Uterus (tissue), 4 donors: Measurements from ENCODE around the gene ATP8A2. TPM values are rescaled to one million over a fixed set of nuclear protein-coding genes. Genes with fewer than 3 reads are reported as not detected.

ENCODE experiments used
- DNase-seq, 2 donors: peaks; one replicate each; pipeline ENCODE4 v3.0.0-alpha.2; 2019 to 2020
- H3K27ac ChIP-seq, 2 donors: fragments of 200-600 bp; sonication (generic); 1 replicate in 1 of 2; 2 replicates in 1 of 2; pipeline ENCODE4 v1.5.1; 2016 to 2018
- H3K27me3 ChIP-seq, 2 donors: fragments of 200-600 bp; sonication (generic); one replicate each; pipeline ENCODE4 v1.5.1; 2018 to 2019; ENCODE audit warnings: control low read depth in 1 of 2
- H3K36me3 ChIP-seq, 2 donors: fragments of 200-600 bp; sonication (generic); one replicate each; pipeline ENCODE4 v1.5.1; 2019; ENCODE audit warnings: control low read depth in 1 of 2
- H3K4me1 ChIP-seq, 2 donors: fragments of 200-600 bp; sonication (generic); one replicate each; pipeline ENCODE4 v1.5.1; 2018 to 2019; ENCODE audit warnings: control low read depth in 1 of 2
- H3K4me3 ChIP-seq, 2 donors: fragments of 200-600 bp; sonication (generic); 1 replicate in 1 of 2; 2 replicates in 1 of 2; pipeline ENCODE4 v1.5.1; 2018 to 2019; ENCODE audit warnings: mild to moderate bottlenecking in 1 of 2
- H3K9me3 ChIP-seq, 2 donors: fragments of 200-600 bp; sonication (generic); one replicate each; pipeline ENCODE4 v1.5.1; 2019; ENCODE audit warnings: control low read depth in 1 of 2
- POLR2A ChIP-seq, 2 donors: fragments of 450-650 bp; IDR thresholded peaks; one replicate each; pipeline ENCODE4 v1.6.1; 2016; ENCODE audit warnings: antibody characterized with exemption in 2 of 2, mild to moderate bottlenecking in 1 of 2, moderate library complexity in 1 of 2
- intact Hi-C: fragments of 100-400 bp; cut with DNase I; formaldehyde crosslinking; loops from one replicate; pipeline ENCODE4 v1.15.1; 2023; ENCODE audit warnings: low total_unique reads
- total RNA-seq, 4 donors: library from RNA; depleted of rRNA in 3 of 4; stranded (reverse); fragments of >200 nt in 3 of 4; gene quantifications; one replicate each; pipeline versions ENCODE4 v1.1.0 to v1.2.4, GENCODE V29; 2014 to 2023
- TF ChIP-seq, protein P1 (sequence below), 4 experiments: fragments of 200-600 bp in 2 of 4; fragments of 450-650 bp in 2 of 4; sonication (generic) in 2 of 4; IDR thresholded peaks; one replicate each; pipeline ENCODE4 v1.5.1; 2016 to 2019; ENCODE audit warnings: antibody characterized with exemption in 4 of 4, mild to moderate bottlenecking in 2 of 4, moderate library complexity in 1 of 4
- donor health status: DM: yes; HTN: yes; CAD: no.

Gene ATP8A2
- total RNA-seq, 4 donors from 2014 or later, result 0.64 to 21.4 TPM; not detected in 2

- Histone ChIP-seq H3K4me3 (no peak overlapping the region), H3K27ac (no peak overlapping the region), H3K9me3 (no peaks in the 10 kb centered on the region), H3K36me3 (no peaks in the 10 kb centered on the region), H3K27me3 (no peaks in the 10 kb centered on the region), H3K4me1 (no peaks in the 10 kb centered on the region)
- DNase-seq, result no peak
- no peak for TF ChIP-seq POLR2A (IDR thresholded peaks at IDR 0.05)
- TF ChIP-seq, protein P1, sequence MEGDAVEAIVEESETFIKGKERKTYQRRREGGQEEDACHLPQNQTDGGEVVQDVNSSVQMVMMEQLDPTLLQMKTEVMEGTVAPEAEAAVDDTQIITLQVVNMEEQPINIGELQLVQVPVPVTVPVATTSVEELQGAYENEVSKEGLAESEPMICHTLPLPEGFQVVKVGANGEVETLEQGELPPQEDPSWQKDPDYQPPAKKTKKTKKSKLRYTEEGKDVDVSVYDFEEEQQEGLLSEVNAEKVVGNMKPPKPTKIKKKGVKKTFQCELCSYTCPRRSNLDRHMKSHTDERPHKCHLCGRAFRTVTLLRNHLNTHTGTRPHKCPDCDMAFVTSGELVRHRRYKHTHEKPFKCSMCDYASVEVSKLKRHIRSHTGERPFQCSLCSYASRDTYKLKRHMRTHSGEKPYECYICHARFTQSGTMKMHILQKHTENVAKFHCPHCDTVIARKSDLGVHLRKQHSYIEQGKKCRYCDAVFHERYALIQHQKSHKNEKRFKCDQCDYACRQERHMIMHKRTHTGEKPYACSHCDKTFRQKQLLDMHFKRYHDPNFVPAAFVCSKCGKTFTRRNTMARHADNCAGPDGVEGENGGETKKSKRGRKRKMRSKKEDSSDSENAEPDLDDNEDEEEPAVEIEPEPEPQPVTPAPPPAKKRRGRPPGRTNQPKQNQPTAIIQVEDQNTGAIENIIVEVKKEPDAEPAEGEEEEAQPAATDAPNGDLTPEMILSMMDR (IDR thresholded peaks at IDR 0.05), result no peak
- intact Hi-C loops, result no loop called here
Observed at GRCh38 chr13:26029581-26030136, 657.9 kb downstream of the ATP8A2 start.

DNA sequence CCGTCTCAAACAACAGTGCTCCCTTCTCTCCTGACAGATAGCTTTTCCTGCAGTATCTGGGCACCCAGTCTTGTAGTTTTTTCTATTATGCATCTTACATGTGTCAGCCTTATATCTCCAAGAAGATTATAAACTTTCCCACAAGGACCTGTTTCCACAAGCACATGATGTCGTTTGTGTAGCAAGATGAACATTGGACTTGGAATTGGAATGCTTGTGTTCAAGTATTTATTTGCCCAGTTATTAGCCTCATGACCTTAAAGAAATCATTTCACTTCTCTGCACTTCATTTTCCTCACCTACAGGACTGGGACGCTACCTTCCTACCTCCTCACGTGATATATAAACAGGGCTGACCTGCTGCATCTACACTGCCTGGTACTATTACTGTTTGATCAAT lies 658.6 kb downstream of the ATP8A2 start:
- Histone ChIP-seq H3K27me3 (no peaks in the 10 kb centered on the region), H3K4me3 (no peak overlapping the region), H3K27ac (no peak overlapping the region), H3K36me3 (no peaks in the 10 kb centered on the region), H3K9me3 (no peaks in the 10 kb centered on the region), H3K4me1 (no peaks in the 10 kb centered on the region)
- no peak for DNase-seq
- intact Hi-C loops, result no loop called here
- TF ChIP-seq, protein P1 (IDR thresholded peaks at IDR 0.05), result no peak
- TF ChIP-seq POLR2A (IDR thresholded peaks at IDR 0.05), result no peak

DNA sequence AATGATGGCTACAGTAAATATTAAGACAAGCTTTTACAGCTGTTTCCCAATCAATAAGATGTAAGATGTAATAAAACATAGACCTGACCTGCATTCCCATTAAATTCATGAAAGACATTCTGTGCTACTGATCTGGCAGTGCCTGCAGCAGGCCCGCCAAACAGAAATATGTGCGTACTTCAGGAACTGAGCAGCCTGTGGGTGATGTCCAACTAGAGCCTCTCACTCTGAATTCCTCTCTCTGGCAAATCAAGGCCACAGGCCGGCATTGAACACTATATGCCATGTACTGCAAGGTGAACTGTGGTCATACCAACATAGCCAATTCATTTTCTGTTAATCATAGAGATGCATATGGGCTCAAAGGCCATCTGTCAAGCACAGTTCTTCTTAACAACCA lies 662.2 kb downstream of the ATP8A2 start:
- TF ChIP-seq, protein P1 (IDR thresholded peaks at IDR 0.05), result no peak
- TF ChIP-seq POLR2A (IDR thresholded peaks at IDR 0.05), result no peak
- Histone ChIP-seq H3K27me3 (no peaks in the 10 kb centered on the region), H3K36me3 (no peaks in the 10 kb centered on the region), H3K4me3 (no peak overlapping the region), H3K9me3 (no peaks in the 10 kb centered on the region), H3K4me1 (no peaks in the 10 kb centered on the region), H3K27ac (no peak overlapping the region)
- intact Hi-C loops, result no loop called here
- no peak for DNase-seq

DNA sequence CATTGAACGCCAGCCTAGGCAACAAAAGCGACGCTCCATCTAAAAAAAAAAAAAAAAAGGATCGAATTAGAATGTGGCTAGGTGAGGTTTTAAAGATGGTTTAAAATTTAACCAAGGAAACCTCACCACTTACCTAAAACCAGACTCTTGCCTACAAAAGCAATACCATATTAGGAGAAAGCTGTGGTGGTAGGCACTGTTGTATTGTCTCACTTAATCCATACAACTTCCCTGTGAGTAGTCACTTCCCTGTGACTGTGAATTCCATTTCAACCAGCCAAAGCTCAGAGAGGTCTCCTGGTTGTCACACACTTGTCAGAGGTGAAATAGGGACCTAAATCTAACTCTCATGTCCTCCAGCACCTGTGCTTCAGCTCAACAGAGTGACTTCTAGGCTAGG lies 664.6 kb downstream of the ATP8A2 start:
- intact Hi-C loops, result no loop called here
- no peak for DNase-seq
- no peaks in the 10 kb centered on the region for H3K4me1 ChIP-seq
- no peak for TF ChIP-seq POLR2A (IDR thresholded peaks at IDR 0.05)
- TF ChIP-seq, protein P1 (IDR thresholded peaks at IDR 0.05), result no peak
- H3K36me3 ChIP-seq, result no peaks in the 10 kb centered on the region
- H3K4me3 ChIP-seq, result no peak overlapping the region
- no peaks in the 10 kb centered on the region for H3K9me3 ChIP-seq
- no peak overlapping the region for H3K27ac ChIP-seq
- H3K27me3 ChIP-seq, result no peaks in the 10 kb centered on the region

DNA sequence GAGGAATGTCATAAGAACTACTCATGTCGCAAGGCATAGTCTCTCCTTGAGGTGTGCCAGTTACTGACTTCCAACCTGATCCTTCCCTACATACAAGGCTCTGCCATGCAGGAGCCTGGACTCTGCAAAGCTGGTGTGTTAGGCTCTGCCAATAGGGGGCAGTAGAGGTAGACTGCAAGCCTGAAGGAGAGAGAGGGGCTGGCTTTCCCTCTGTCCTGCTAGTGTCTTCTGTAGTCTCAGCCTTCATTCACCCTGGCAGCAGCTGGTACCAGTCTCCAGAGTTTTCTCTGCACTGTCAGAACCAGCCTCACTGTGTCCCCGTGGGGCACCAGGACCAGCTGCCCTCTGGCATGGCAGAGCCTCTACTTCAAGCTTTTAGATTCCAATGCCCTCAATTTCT lies 665.5 kb downstream of the ATP8A2 start:
- no peak overlapping the region for H3K27ac ChIP-seq
- H3K27me3 ChIP-seq, result no peaks in the 10 kb centered on the region
- H3K36me3 ChIP-seq, result no peaks in the 10 kb centered on the region
- no peak overlapping the region for H3K4me3 ChIP-seq
- no peak for DNase-seq
- H3K9me3 ChIP-seq, result no peaks in the 10 kb centered on the region
- intact Hi-C loops, result no loop called here
- H3K4me1 ChIP-seq, result no peaks in the 10 kb centered on the region
- TF ChIP-seq, protein P1 (IDR thresholded peaks at IDR 0.05), result no peak
- TF ChIP-seq POLR2A (IDR thresholded peaks at IDR 0.05), result no peak
